ENCODE measurements around the gene PODN.

Gene PODN

GRCh38 chr1:53057127-53057526 lies 4.9 kb upstream of the PODN start:
- no peak for DNase-seq

- DNase-seq, result no peak
Observed at GRCh38 chr1:53060579-53060978, 1.4 kb upstream of the PODN start.

- DNase-seq, result no peak
Observed at GRCh38 chr1:53061123-53061858, 722 bp upstream of the PODN start.

GRCh38 chr1:53062708-53063591 lies 937 bp downstream of the PODN start:
- DNase-seq, result no peak

GRCh38 chr1:53063744-53064515 lies 1.9 kb downstream of the PODN start:
- no peak for DNase-seq

- DNase-seq, result no peak
Observed at GRCh38 chr1:53065391-53065790, 3.4 kb downstream of the PODN start.

- no peak for DNase-seq
Observed at GRCh38 chr1:53066488-53066887, 4.5 kb downstream of the PODN start.

GRCh38 chr1:53066891-53067738 lies 5.1 kb downstream of the PODN start:
- no peak for DNase-seq

- no peak for DNase-seq
Observed at GRCh38 chr1:53067886-53068285, 5.9 kb downstream of the PODN start.

GRCh38 chr1:53068314-53069099 lies 6.5 kb downstream of the PODN start:
- no peak for DNase-seq

GRCh38 chr1:53069265-53069662 lies 7.3 kb downstream of the PODN start:
- DNase-seq, result no peak

GRCh38 chr1:53069663-53070327 lies 7.8 kb downstream of the PODN start:
- no peak for DNase-seq

GRCh38 chr1:53070621-53071020 lies 8.6 kb downstream of the PODN start:
- no peak for DNase-seq

- DNase-seq, result no peak
Observed at GRCh38 chr1:53071167-53071865, 9.3 kb downstream of the PODN start.

GRCh38 chr1:53071915-53072314 lies 9.9 kb downstream of the PODN start:
- no peak for DNase-seq

- no peak for DNase-seq
Observed at GRCh38 chr1:53073287-53073686, 11.3 kb downstream of the PODN start.

GRCh38 chr1:53073868-53074311 lies 11.9 kb downstream of the PODN start:
- DNase-seq, result no peak

GRCh38 chr1:53074313-53075154 lies 12.5 kb downstream of the PODN start:
- no peak for DNase-seq

- no peak for DNase-seq
Observed at GRCh38 chr1:53075206-53075605, 13.2 kb downstream of the PODN start.

All from activated CD4-positive, alpha-beta T cell treated with anti-CD3 and anti-CD28 coated beads, Interleukin-2, amount 50 U/mL, for 16 hours (primary cell).